SJCRH30 (cell line): ENCODE measurements around the gene RAG1. TPM values are rescaled to one million over a fixed set of nuclear protein-coding genes. Genes with fewer than 3 reads are reported as not detected.
"Not testable (repeated sequence)": the region's sequence is repeated elsewhere in the genome, so short reads cannot be mapped to it uniquely, and the experiment has no call there.

Source experiments
- DNase-seq, 2 experiments: peaks; one replicate each; pipeline ENCODE4 v3.0.0-alpha.2; 2015 to 2020
- H3K27ac ChIP-seq: fragments of 250-450 bp; sonication (Bioruptor Pico); 2 replicates; pipeline ENCODE4 v1.5.1; 2020; ENCODE audit warnings: mild to moderate bottlenecking, moderate library complexity
- H3K27me3 ChIP-seq: fragments of 250-450 bp; sonication (Bioruptor Pico); 2 replicates; pipeline ENCODE4 v1.5.1; 2020; ENCODE audit warnings: mild to moderate bottlenecking, moderate library complexity
- H3K36me3 ChIP-seq: fragments of 250-450 bp; sonication (Bioruptor Pico); 2 replicates; pipeline ENCODE4 v1.5.1; 2020; ENCODE audit warnings: mild to moderate bottlenecking, moderate library complexity
- H3K4me1 ChIP-seq: fragments of 250-450 bp; sonication (Bioruptor Pico); 2 replicates; pipeline ENCODE4 v1.5.1; 2020; ENCODE audit warnings: mild to moderate bottlenecking, moderate library complexity
- H3K4me3 ChIP-seq: fragments of 250-450 bp; sonication (Bioruptor Pico); 2 replicates; pipeline ENCODE4 v1.5.1; 2020; ENCODE audit warnings: mild to moderate bottlenecking, moderate library complexity
- H3K9me3 ChIP-seq: fragments of 250-450 bp; sonication (Bioruptor Pico); replicated peaks from 2 replicates; pipeline ENCODE4 v1.5.1; 2020; ENCODE audit warnings: mild to moderate bottlenecking, moderate library complexity
- total RNA-seq: library from RNA; depleted of rRNA; stranded (reverse); fragments of >200 nt; shearing (Covaris generic); gene quantifications from 2 replicates; pipeline ENCODE4 v1.2.3, GENCODE V29; 2014; rRNA removed

The RAG1 gene
- 0.18 and 0.53 TPM in 2 replicates for total RNA-seq

- Histone ChIP-seq H3K4me3 (no peak within 1 kb of the TSS), H3K27me3 (0 out of 2 replicates have a peak, but pooled peaks cover 8% of the 10 kb centered on the region)
- peak in 1 of 2 experiments; percentile 21 for DNase-seq
Measured at GRCh38 chr11:36567694-36568093, at the start of gene RAG1. Gene RAG1, plus strand, starts transcription at chr11:36568007. Its CDS starts 5,298 bp downstream, at chr11:36573305.

DNA sequence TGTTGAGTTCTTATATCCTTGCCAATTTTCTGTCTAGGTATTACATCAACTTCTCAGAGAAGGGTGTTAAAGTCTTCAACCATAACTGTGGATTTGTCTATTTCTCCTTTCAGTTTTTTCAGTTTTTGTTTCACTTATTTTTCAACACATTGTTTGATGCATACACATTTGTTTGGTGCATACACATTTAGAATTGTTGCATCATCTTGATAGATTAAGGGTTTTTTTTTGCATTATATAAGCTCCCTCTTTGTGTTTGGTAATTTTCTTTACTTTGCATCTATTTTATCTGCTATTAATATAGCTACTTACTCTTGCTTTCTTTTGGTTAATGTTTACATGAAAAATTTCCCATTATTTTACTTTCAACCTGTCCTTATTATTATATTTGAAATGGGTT lies 37.0 kb upstream of the RAG1 start:
- H3K4me3 ChIP-seq, result no peak overlapping the region
- H3K36me3 ChIP-seq, result no peaks in the 10 kb centered on the region
- no peaks in the 10 kb centered on the region for H3K9me3 ChIP-seq
- H3K27ac ChIP-seq, result no peak overlapping the region
- H3K4me1 ChIP-seq, result no peaks in the 10 kb centered on the region
- DNase-seq, result no peak
- H3K27me3 ChIP-seq, result no peaks in the 10 kb centered on the region

More at GRCh38 chr11:36567694-36568093, at the start of gene RAG1:
- no peaks in the 10 kb centered on the region for H3K9me3 ChIP-seq
- H3K4me1 ChIP-seq, result peaks cover 13% of the 10 kb centered on the region
- no peaks in the 10 kb centered on the region for H3K36me3 ChIP-seq
- H3K27ac ChIP-seq, result no peak within 1 kb of the TSS

GRCh38 chr11:36532941-36533601 lies 34.7 kb upstream of the RAG1 start:
- no peak overlapping the region for H3K4me3 ChIP-seq
- no peaks in the 10 kb centered on the region for H3K36me3 ChIP-seq
- H3K27me3 ChIP-seq, result no peaks in the 10 kb centered on the region
- no peaks in the 10 kb centered on the region for H3K9me3 ChIP-seq
- no peak for DNase-seq
- H3K4me1 ChIP-seq, result no peaks in the 10 kb centered on the region
- H3K27ac ChIP-seq, result no peak overlapping the region

DNA sequence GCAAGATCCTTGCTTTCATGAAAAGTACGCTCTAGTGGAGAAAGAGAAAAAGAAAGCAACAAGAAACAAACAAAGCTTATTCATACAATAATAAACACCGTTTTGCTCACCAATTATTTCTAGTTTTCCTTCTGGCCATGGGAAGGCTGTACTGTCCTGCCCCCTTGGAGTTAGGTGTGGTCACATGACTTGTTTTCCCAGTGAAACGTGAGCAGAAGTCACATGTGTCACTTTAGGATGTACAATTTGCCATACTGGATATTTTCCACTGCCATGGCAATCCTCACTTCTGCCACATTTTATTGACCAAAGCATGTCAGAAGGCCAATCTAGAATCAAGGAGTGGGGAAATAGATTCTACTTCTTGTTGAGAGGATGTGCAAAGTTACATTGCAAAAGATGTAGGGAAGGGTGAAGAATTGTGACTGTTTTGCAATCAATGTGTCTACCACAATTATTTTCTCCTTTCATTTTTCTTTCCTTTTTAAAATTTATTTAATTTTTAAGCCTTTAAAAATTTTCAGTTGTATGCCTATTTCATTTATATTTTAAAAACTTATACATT lies 33.4 kb upstream of the RAG1 start:
- H3K27me3 ChIP-seq, result no peaks in the 10 kb centered on the region
- peak in 1 of 2 experiments; percentile 10 for DNase-seq
- no peaks in the 10 kb centered on the region for H3K36me3 ChIP-seq
- no peaks in the 10 kb centered on the region for H3K9me3 ChIP-seq
- H3K4me3 ChIP-seq, result no peak overlapping the region
- no peaks in the 10 kb centered on the region for H3K4me1 ChIP-seq
- no peak overlapping the region for H3K27ac ChIP-seq

DNA sequence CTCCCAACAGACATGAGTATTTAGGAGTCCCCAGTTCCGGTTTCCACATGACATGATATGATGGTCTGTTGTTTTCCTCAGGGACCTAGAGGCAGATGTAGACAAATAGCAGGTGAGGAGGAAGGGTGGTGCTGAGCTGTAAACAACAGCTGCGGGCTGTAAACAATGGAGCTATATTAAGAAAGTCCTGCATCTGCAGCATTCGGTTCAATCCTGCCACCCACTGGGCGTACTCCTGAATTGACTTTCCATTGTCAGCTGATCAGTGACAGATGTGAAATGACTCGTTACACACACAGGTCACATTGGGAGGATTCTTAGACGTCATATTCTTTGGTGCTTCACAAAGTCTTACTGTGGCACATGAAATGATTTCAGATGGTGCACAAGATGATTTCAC lies 26.8 kb upstream of the RAG1 start:
- Histone ChIP-seq H3K27ac (no peak overlapping the region), H3K4me1 (no peaks in the 10 kb centered on the region; the same call in 1 of the 2 replicates), H3K36me3 (no peaks in the 10 kb centered on the region), H3K27me3 (peaks cover 4% of the 10 kb centered on the region; the same call in 1 of the 2 replicates), H3K4me3 (no peak overlapping the region), H3K9me3 (no peaks in the 10 kb centered on the region)
- DNase-seq, result peak; percentile 58 to 72

GRCh38 chr11:36550385-36551115 lies 17.3 kb upstream of the RAG1 start:
- Histone ChIP-seq H3K36me3 (no peaks in the 10 kb centered on the region), H3K9me3 (no peaks in the 10 kb centered on the region), H3K4me1 (no peaks in the 10 kb centered on the region), H3K27me3 (peaks cover 2% of the 10 kb centered on the region; the same call in 1 of the 2 replicates), H3K27ac (no peak overlapping the region), H3K4me3 (no peak overlapping the region)
- no peak for DNase-seq

DNA sequence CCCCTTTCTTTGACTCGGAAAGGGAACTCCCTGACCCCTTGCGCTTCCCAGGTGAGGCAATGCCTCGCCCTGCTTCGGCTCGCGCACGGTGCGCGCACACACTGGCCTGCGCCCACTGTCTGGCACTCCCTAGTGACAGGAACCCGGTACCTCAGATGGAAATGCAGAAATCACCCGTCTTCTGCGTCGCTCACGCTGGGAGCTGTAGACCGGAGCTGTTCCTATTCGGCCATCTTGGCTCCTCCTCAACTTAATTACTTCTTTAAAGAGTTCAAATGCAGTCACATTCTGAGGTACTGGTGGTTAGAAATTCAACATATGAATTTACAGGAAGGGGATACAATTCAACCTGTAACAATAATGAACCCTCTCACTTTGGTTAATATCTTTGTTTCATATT lies 10.4 kb upstream of the RAG1 start:
- H3K4me3 ChIP-seq, H3K4me1 ChIP-seq, DNase-seq, H3K36me3 ChIP-seq, H3K27me3 ChIP-seq, H3K9me3 ChIP-seq, H3K27ac ChIP-seq: not testable (repeated sequence)

GRCh38 chr11:36557991-36558390 lies 9.8 kb upstream of the RAG1 start:
- no peak for DNase-seq
- Histone ChIP-seq H3K27me3 (no peaks in the 10 kb centered on the region), H3K4me1 (no peaks in the 10 kb centered on the region), H3K36me3 (no peaks in the 10 kb centered on the region), H3K27ac (no peak overlapping the region), H3K4me3 (no peak overlapping the region), H3K9me3 (no peaks in the 10 kb centered on the region)

DNA sequence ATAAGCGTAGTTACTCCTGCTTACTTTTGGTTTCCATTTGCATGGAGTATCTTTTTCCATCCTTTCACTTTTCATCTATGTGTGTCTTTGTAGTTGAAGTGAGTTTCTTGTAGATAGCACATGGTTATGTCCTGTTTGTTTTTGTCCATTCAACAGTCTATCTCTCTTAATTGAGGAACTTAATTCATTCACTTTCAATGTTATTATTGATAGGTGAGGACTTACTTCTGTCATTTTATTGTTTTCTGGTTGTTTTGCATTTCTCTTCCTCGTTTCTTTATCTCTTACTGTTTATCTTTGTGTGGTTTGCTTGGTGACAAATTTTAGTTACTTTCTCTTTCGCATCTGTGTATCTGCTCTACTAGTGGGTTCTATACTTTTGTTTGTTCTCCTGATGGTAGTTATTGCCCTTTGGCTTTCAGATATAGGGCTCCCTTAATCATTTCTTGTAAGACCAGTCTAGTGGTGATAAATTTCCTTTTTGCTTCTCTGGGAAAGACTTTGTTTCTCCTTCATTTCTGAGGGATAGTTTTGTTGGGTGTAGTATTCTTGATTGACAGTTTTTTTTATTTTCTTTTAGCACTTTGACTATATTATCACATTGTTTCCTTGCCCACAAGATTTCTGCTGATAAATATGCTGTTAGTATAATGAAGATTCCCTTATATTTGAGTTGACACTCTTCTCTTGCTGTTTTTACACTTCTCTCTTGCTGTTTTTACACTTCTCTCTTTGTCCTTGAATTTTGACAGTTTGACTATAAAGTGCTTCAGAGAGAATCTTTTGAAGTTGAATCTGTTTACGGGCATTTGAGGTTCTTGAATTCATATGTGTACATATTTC lies 9.0 kb upstream of the RAG1 start:
- no peaks in the 10 kb centered on the region for H3K27me3 ChIP-seq
- H3K4me3 ChIP-seq, result no peak overlapping the region
- no peaks in the 10 kb centered on the region for H3K36me3 ChIP-seq
- H3K4me1 ChIP-seq, result no peaks in the 10 kb centered on the region
- H3K9me3 ChIP-seq, result no peaks in the 10 kb centered on the region
- DNase-seq, result no peak
- no peak overlapping the region for H3K27ac ChIP-seq

DNA sequence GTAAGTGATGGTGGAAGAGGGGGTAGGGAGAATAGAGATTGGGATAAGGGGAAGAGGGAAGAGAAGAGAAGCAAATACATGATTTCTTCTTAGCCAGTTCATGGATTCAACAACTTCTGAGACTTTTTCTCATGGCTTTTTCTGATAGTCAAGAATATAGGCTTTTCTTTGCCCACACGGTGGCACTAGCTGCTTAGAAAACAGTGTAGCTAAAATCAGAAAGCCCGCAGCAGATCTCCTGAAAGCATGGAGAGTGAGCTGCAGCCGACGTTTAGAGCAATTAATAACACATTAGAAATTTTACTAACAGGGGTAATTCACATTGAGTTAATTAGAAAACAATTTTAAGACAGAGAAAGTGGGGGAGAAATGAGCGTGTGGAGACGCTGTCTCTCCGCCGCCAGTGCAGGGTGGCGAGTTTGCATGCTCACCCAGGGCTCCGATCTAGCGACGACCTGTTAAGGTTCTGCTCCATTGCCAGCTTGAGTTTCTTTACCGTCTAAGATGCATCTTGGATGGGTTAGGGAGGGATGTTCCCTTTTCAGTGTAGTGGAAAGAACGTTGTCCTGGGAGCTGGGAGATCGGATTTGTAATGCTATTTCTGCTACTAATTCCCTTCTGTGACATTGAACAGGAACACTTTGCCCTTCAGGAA lies 3.3 kb upstream of the RAG1 start:
- Histone ChIP-seq H3K27me3 (0 out of 2 replicates have a peak, but pooled peaks cover 5% of the 10 kb centered on the region), H3K9me3 (no peaks in the 10 kb centered on the region), H3K27ac (no peak overlapping the region), H3K4me1 (peaks cover 9% of the 10 kb centered on the region; the same call in 1 of the 2 replicates), H3K4me3 (no peak overlapping the region), H3K36me3 (no peaks in the 10 kb centered on the region)
- DNase-seq, result peak; percentile 38 to 73

- H3K4me3 ChIP-seq, result no peak overlapping the region
- 0 out of 2 replicates have a peak, but pooled peaks cover 5% of the 10 kb centered on the region for H3K27me3 ChIP-seq
- H3K9me3 ChIP-seq, result no peaks in the 10 kb centered on the region
- DNase-seq, result no peak
- H3K4me1 ChIP-seq, result peaks cover 9% of the 10 kb centered on the region; the same call in 1 of the 2 replicates
- no peaks in the 10 kb centered on the region for H3K36me3 ChIP-seq
- no peak overlapping the region for H3K27ac ChIP-seq
Measured at GRCh38 chr11:36565031-36565610, 2.7 kb upstream of the RAG1 start.

DNA sequence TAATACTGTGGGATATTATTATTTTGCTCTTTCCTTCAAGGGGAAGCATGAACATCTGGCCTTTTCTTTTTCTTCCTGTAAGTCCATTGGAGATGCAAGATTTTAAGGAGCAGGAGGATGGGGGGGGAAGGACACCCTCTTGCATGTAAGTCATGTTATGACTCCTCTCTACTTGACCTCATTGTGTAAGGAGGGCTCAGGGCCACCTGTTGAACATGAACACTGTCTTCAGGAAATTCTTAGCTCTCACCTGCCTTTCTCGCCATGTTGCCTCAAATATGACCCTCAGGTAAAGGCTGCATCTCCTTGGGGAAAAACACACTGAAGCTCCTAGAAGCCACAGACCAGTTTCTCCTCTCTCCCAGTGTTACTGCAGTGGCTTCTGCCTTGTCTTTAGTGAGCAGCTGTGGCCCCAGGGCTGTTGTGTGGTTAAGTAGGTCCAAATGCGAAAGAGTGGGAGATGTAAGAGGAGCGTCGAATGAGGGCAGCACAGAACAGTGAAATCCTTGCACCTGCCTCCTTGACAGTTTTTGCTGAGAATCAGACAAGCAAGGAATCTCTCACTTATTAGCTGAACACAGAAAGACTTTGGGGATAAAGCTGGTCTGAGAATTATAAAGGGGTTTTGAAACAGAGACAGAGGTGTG lies 1.3 kb upstream of the RAG1 start:
- Histone ChIP-seq H3K4me1 (peaks cover 9% of the 10 kb centered on the region; the same call in 1 of the 2 replicates), H3K27ac (no peak overlapping the region), H3K27me3 (0 out of 2 replicates have a peak, but pooled peaks cover 8% of the 10 kb centered on the region), H3K4me3 (no peak overlapping the region), H3K9me3 (no peaks in the 10 kb centered on the region), H3K36me3 (no peaks in the 10 kb centered on the region)
- peak; percentile 53 to 56 for DNase-seq

GRCh38 chr11:36569095-36569494 lies 1.3 kb downstream of the RAG1 start:
- Histone ChIP-seq H3K4me3 (no peak overlapping the region), H3K9me3 (no peaks in the 10 kb centered on the region), H3K27me3 (0 out of 2 replicates have a peak, but pooled peaks cover 8% of the 10 kb centered on the region), H3K27ac (no peak overlapping the region), H3K36me3 (no peaks in the 10 kb centered on the region), H3K4me1 (peaks cover 13% of the 10 kb centered on the region)
- no peak for DNase-seq
